ENCODE results near the gene PTPRJ. TPM values are rescaled to one million over a fixed set of nuclear protein-coding genes. Genes with fewer than 3 reads are reported as not detected.

Gene PTPRJ
- total RNA-seq, 4 donors from 2014 or later, result 9.8 to 17.8 (median 14.2) TPM

DNA sequence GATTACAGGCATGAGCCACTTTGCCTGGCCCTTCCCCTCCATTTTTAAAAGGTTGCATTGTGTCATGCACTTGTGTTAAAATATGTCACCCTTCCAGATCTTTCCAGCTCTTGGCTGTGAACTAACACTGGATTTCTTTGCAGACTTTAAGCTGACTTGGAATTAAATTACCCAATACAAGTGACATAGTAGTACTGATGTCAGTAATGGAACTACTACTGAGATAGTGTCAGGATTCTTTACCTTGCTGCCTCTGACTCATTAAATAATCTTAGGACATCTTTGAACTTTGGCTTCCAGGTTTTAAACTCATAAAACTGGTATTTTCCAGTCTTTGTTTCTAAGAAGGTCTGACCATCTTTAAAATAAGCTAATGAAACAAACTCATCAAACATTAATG is 184.5 kb downstream of the PTPRJ start:
- no peak for ATAC-seq (ENCODE audit: low FRiP score)
- DNase-seq (ENCODE audit: low spot score), result no peak
- TF ChIP-seq, protein P1, sequence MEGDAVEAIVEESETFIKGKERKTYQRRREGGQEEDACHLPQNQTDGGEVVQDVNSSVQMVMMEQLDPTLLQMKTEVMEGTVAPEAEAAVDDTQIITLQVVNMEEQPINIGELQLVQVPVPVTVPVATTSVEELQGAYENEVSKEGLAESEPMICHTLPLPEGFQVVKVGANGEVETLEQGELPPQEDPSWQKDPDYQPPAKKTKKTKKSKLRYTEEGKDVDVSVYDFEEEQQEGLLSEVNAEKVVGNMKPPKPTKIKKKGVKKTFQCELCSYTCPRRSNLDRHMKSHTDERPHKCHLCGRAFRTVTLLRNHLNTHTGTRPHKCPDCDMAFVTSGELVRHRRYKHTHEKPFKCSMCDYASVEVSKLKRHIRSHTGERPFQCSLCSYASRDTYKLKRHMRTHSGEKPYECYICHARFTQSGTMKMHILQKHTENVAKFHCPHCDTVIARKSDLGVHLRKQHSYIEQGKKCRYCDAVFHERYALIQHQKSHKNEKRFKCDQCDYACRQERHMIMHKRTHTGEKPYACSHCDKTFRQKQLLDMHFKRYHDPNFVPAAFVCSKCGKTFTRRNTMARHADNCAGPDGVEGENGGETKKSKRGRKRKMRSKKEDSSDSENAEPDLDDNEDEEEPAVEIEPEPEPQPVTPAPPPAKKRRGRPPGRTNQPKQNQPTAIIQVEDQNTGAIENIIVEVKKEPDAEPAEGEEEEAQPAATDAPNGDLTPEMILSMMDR (IDR thresholded peaks at IDR 0.05), result no peak

DNA sequence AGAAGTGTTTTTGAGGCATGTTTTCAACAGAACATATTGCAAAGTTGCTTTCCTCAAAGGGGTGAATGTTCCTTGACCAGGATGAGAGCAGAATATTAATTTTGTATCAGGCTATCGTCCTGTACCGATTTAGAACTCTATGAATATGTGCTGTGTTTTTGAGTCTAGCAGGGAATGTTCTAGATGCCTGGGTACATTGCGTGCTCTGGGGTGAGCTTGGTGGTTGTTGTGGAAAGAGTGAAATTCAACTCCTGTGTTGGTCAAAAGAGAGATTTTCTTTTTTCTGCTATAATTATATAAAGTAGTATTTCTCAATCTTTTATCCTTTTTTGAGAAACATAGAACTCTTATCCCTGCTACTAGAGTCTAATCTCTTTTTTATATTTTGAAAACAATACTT is 185.1 kb downstream of the PTPRJ start:
- TF ChIP-seq, protein P1 (IDR thresholded peaks at IDR 0.05), result no peak
- DNase-seq (ENCODE audit: low spot score), result no peak
- ATAC-seq (ENCODE audit: low FRiP score), result no peak

DNA sequence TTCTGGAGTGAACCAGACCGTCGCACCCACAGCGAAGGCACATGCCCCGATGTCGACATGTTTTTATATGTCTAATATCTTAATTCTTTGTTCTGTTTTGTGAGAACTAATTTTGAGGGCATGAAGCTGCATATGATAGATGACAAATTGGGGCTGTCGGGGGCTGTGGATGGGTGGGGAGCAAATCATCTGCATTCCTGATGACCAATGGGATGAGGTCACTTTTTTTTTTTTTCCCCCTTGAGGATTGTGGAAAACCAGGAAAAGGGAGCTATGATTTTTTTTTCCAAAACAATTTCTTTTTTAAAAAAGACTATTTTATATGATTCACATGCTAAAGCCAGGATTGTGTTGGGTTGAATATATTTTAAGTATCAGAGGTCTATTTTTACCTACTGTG is 187.0 kb downstream of the PTPRJ start:
- TF ChIP-seq, protein P1 (IDR thresholded peaks at IDR 0.05), result no peak
- DNase-seq (ENCODE audit: low spot score), result no peak
- ATAC-seq (ENCODE audit: low FRiP score), result no peak

DNA sequence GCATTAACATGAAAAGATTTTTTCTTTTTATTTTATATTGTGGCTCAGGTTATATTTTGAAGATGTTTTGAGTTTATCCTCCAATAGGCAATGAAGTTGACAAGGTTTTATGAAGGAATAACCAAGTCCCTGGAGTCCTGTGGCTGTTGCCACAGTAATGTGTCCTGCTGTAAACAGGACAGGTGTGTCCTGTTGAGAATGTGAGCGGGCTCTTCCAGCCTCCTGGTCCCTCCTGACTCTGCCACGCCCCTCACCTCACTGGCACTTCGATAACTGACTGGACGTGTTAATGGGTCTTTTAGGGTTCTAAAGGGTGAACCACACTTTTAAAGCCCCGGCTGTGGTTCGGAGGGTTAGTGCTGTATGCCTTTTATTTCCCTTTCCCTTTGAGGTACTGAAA is 188.5 kb downstream of the PTPRJ start:
- DNase-seq (ENCODE audit: low spot score) (no peak), ATAC-seq (ENCODE audit: low FRiP score) (no peak)
- TF ChIP-seq, protein P1 (IDR thresholded peaks at IDR 0.05), result no peak

DNA sequence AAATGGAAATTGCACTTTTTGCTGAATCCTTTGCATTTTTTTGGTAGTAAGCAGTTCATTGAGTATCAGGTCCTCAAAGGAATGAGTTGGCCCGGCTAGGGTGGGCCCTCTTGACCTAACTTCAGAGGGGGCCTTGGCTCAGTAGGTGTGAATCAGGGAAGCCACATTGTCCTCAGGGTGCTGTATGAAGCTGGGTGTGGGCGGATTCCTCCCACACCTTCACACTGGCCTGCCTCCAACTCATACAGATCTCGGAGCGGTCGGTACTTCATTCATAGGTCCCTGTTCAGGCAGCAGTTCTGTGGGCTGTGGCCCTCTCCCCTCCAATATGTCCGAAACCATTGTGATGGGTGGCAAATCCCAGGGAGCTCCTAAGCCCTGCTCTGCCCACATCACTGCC is 188.9 kb downstream of the PTPRJ start:
- ATAC-seq (ENCODE audit: low FRiP score) (no peak), DNase-seq (ENCODE audit: low spot score) (no peak)
- TF ChIP-seq, protein P1 (IDR thresholded peaks at IDR 0.05), result no peak

DNA sequence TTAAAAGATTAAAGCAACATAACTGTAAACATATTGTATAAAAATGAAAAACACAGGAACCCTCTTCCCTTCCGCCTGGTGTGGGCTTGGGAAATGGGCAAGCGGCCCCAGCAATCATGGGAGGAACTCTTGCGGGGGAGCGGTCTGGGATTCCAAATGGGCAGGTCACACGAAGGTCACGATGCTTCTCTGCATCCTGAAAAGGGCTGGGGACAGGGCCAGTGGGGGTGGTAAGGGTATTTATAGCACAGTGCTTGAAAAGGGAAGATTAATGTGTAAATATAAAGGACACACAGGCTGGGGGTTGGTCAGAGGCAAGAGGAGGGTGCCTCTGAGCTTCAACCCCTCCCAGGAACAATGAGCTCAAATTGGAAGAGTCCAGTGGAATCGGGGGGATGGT is 189.4 kb downstream of the PTPRJ start:
- DNase-seq (ENCODE audit: low spot score) (no peak), ATAC-seq (ENCODE audit: low FRiP score) (no peak)
- TF ChIP-seq, protein P1 (IDR thresholded peaks at IDR 0.05), result no peak

DNA sequence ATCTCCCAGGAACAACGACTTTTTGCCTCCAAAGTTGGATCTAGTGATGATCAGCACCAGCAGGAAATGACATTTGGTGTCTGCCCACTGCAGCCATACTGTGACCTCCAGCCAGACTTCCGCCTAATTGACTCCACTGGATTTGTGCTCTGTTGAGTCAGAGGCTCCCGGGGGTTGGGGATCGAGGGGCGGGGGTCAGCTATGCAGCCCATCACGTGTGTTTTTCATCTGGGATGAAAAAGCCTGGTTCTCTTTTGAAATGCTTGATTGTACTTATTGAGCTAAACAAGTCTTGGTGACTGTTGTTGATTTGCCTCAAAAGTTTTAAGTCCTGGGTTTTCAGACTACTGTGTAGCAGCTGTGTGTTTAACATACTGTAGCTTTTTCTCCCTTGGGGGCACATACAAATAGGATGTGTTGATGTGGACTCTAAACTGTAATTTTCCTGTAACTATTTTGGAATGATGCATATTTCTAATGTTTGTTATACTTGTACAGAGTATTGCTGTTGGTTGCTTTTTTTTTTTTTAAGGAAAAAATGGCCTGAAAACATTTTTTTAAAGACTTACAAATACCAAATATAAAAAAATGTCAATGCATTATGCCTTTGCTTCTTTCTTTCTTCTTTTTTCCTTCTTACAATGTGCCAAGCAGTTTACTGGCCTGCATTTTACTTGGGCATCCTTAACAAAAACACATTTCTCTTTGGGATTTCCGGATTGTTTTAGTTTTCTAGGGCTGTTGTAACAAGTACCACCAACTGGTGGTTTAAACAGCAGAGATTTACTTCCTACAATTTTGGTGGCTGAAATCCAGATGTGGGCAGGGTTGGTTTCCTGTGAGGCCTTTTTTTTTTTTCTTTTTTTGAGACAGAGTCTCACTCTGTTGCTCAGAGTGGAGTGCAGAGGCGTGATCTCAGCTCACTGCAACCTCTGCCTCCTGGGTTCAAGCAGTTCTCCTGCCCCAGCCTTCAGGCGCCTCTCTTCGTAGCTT is 190.2 kb downstream of the PTPRJ start:
- ATAC-seq (ENCODE audit: low FRiP score) (no peak), DNase-seq (ENCODE audit: low spot score) (no peak)
- TF ChIP-seq, protein P1 (IDR thresholded peaks at IDR 0.05), result no peak
